C4-2B (cell line): ENCODE data around the gene CHMP5.

Experiments used
- H3K27ac ChIP-seq: fragments of 450-650 bp; 2 replicates; pipeline ENCODE4 v1.5.1; 2017
- CTCF ChIP-seq: fragments of 450-650 bp; conservative IDR thresholded peaks from 2 replicates; pipeline ENCODE4 v1.5.1; 2017; ENCODE audit warnings: mild to moderate bottlenecking
- ZFX ChIP-seq: fragments of 450-650 bp; IDR thresholded peaks from 2 replicates; pipeline ENCODE4 v1.6.1; 2017

CHMP5 gene

GRCh38 chr9:33267151-33267767 lies 2.4 kb downstream of the CHMP5 start:
- H3K27ac ChIP-seq, result no peak overlapping the region

GRCh38 chr9:33270146-33270545 lies 5.3 kb downstream of the CHMP5 start:
- TF ChIP-seq CTCF (no peak), ZFX (no peak)
- H3K27ac ChIP-seq, result no peak overlapping the region

More at GRCh38 chr9:33267151-33267767, 2.4 kb downstream of the CHMP5 start:
- no peak for TF ChIP-seq ZFX
- no peak for TF ChIP-seq CTCF

GRCh38 chr9:33272061-33272460 lies 7.2 kb downstream of the CHMP5 start:
- no peak overlapping the region for H3K27ac ChIP-seq
- TF ChIP-seq ZFX, result no peak
- no peak for TF ChIP-seq CTCF

- TF ChIP-seq ZFX, result no peak
- no peak for TF ChIP-seq CTCF
- H3K27ac ChIP-seq, result no peak overlapping the region
Measured at GRCh38 chr9:33273266-33273971, 8.6 kb downstream of the CHMP5 start.

- H3K27ac ChIP-seq, result no peak overlapping the region
- TF ChIP-seq ZFX (no peak), CTCF (no peak)
Measured at GRCh38 chr9:33273972-33274328, 9.1 kb downstream of the CHMP5 start.

- TF ChIP-seq ZFX, result no peak
- TF ChIP-seq CTCF, result no peak
- no peak overlapping the region for H3K27ac ChIP-seq
Measured at GRCh38 chr9:33277484-33277883, 12.6 kb downstream of the CHMP5 start.

- no peak for TF ChIP-seq ZFX
- no peak for TF ChIP-seq CTCF
Measured at GRCh38 chr9:33285502-33285901, 20.7 kb downstream of the CHMP5 start.

More at GRCh38 chr9:33285502-33285901, 20.7 kb downstream of the CHMP5 start:
- H3K27ac ChIP-seq, result no peak overlapping the region
